Muscle layer of colon (tissue), 2 donors: ENCODE measurements around the gene CCDC188.

Experiments
- H3K27ac ChIP-seq: one replicate; pipeline ENCODE4 v1.7.0; 2013; ENCODE audit warnings: low read depth, mild to moderate bottlenecking, low read length, moderate library complexity
- H3K27me3 ChIP-seq, 2 donors: one replicate each; pipeline ENCODE4 v1.7.0; 2013; ENCODE audit warnings: low read length in 2 of 2, mild to moderate bottlenecking in 2 of 2; ENCODE audit not compliant: insufficient read depth in 2 of 2, control insufficient read depth in 1 of 2
- H3K36me3 ChIP-seq: one replicate; pipeline ENCODE4 v1.7.0; 2013; ENCODE audit warnings: mild to moderate bottlenecking, low read length; ENCODE audit not compliant: insufficient read depth
- H3K4me1 ChIP-seq: one replicate; pipeline ENCODE4 v1.7.0; 2013; ENCODE audit warnings: mild to moderate bottlenecking, low read length; ENCODE audit not compliant: insufficient read depth
- H3K4me3 ChIP-seq, 2 donors: one replicate each; pipeline ENCODE4 v1.7.0; 2013; ENCODE audit warnings: low read length in 2 of 2, low read depth in 1 of 2, mild to moderate bottlenecking in 1 of 2, moderate library complexity in 1 of 2
- H3K9ac ChIP-seq: one replicate; pipeline ENCODE4 v1.7.0; 2013; ENCODE audit warnings: low read length
- H3K9me3 ChIP-seq: one replicate; pipeline ENCODE4 v1.7.0; 2013; ENCODE audit warnings: mild to moderate bottlenecking, low read length
- donor health status: abdominal sarcoma.
- donor health status: Adenocarcinoma of cecum.

The CCDC188 gene

DNA sequence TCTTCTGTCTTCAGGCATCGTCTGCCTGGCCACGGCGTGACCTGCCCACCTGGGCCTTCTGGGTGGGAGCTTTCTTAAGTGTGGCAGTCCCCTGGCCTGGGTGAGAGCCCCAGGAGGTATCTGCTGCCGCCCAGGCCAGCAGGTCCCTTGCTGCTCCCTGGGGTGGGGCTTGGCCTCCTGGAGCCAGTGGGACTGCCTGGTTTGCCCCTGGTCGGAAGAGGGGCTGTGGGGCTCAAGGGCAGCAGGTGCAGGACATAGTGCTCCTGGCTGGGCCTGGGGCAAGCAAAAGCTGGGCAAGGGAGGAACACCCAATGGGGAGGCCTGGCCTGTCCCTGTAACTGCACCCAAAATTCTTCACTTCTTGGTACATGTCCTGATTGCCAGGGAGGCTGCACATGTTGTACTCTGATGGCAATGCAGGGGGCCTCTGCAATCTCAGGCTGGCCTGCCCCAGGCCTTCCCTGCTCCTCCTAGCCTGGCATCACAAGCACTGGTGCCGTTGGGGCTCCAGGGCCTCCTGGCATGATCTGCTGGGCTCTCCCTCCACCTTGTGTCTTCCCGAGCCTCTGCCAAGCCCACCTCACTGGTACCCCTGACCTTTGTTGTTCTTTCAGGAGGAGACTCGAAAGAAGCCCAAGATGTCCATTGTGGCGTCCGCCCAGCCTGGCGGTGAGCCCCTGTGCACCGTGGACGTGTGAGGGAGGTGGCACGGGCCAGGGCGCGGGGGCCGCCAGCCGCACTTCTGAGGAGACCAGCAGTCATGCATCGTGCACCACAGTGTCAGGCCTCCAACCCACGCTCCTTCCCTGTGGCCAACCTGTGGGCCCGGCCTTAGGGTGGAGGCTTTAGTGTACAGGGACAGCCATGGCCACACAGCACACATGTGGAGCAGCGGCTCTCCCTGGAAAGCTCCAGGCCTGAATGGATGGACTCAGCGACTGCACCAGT is 41.2 kb downstream of the CCDC188 start:
- no peaks in the 10 kb centered on the region for H3K27me3 ChIP-seq
- H3K4me3 ChIP-seq = no peak overlapping the region
- H3K9ac ChIP-seq = no peak overlapping the region
- peaks cover 83% of the 10 kb centered on the region for H3K36me3 ChIP-seq
- no peaks in the 10 kb centered on the region for H3K9me3 ChIP-seq
- H3K27ac ChIP-seq = no peak overlapping the region
- H3K4me1 ChIP-seq = no peaks in the 10 kb centered on the region

- Histone ChIP-seq H3K4me1 (no peaks in the 10 kb centered on the region), H3K36me3 (peaks cover 79% of the 10 kb centered on the region), H3K9ac (no peak overlapping the region), H3K27me3 (no peaks in the 10 kb centered on the region), H3K4me3 (no peak overlapping the region), H3K27ac (no peak overlapping the region), H3K9me3 (no peaks in the 10 kb centered on the region)
Measured at GRCh38 chr22:20108757-20109230, 42.1 kb downstream of the CCDC188 start.

DNA sequence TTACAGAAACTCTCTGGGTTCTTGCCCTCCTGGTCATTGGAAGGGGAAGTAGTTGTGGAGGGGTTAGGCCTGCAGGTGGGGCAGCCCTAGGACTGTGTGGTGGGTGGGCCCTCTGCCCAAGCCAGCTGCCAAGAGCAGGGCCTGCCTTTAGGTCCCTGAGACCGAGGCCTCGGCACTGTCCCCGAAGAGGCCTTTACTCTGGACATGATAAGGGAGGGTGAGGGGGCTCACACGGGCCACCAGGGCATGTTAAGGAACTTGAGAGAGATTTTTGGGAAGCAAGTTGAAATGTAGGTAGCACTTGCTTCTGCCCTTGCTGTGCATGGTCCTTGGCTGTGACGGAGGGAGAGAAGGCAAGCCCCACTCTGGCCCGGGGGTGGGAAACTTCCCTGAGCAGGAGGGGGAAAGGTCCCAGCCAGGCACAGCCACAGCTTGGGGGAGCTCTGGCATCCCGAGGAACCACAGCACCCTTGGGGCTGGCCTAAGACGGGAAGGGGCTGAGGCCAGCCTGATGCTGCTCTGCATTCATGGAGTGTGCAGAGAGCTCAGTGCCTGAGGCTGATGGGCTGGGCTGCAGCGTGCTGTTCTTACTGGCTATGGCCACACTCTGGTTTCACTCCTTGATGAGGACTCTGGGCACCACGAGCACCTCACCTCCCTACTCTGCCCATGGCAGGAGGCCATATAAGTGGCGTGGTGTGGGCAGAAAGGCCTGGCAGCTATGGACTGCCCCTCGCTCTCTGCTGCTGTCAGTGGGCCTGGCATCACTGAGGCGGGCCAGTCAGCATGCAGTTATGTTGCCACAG is 42.7 kb downstream of the CCDC188 start:
- Histone ChIP-seq H3K9me3 (no peaks in the 10 kb centered on the region), H3K36me3 (peaks cover 73% of the 10 kb centered on the region)

GRCh38 chr22:20107471-20107901 is 43.4 kb downstream of the CCDC188 start:
- Histone ChIP-seq H3K9ac (no peak overlapping the region), H3K4me3 (no peak overlapping the region), H3K27ac (no peak overlapping the region), H3K27me3 (no peaks in the 10 kb centered on the region), H3K9me3 (no peaks in the 10 kb centered on the region), H3K4me1 (no peaks in the 10 kb centered on the region), H3K36me3 (peaks cover 70% of the 10 kb centered on the region)

More for the DNA sequence above, 42.7 kb downstream of the CCDC188 start:
- H3K4me1 ChIP-seq = no peaks in the 10 kb centered on the region
- H3K9ac ChIP-seq = no peak overlapping the region
- no peaks in the 10 kb centered on the region for H3K27me3 ChIP-seq
- H3K4me3 ChIP-seq = no peak overlapping the region
- no peak overlapping the region for H3K27ac ChIP-seq

GRCh38 chr22:20106849-20107237 is 44.0 kb downstream of the CCDC188 start:
- Histone ChIP-seq H3K27ac (no peak overlapping the region), H3K9ac (no peak overlapping the region), H3K27me3 (no peaks in the 10 kb centered on the region), H3K4me1 (no peaks in the 10 kb centered on the region), H3K9me3 (no peaks in the 10 kb centered on the region), H3K4me3 (no peak overlapping the region), H3K36me3 (peaks cover 67% of the 10 kb centered on the region)

DNA sequence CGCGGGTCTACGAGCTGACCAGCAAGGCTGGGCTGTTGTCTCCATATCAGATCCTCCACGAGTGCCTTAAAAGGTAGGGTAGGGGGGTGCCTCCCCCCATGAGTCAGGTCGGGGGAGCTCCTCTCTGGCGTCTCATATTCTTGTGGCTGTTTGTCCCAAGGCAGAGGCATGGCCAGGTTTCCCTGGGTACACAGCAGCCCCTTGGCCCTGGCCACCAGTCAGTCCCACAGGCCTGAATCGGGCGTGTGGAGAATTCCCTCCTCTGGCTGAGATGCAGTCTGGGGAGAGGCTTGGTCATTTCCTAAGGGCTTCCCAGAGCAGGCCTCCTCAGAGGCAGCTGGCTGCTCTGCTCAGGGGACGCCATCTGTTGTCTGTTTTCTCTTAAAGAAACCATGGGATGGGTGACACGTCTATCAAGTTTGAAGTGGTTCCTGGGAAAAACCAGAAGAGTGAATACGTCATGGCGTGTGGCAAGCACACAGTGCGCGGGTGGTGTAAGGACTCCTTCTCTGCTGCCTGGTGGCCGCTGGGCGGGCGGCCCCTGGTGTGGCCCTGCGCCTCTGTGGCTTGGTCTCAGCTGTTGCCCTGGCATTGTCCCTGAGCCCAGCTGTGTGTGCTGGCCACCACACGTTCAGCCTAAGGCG is 44.5 kb downstream of the CCDC188 start:
- H3K4me1 ChIP-seq = no peaks in the 10 kb centered on the region
- H3K9ac ChIP-seq = no peak overlapping the region
- no peak overlapping the region for H3K27ac ChIP-seq
- no peaks in the 10 kb centered on the region for H3K27me3 ChIP-seq
- H3K9me3 ChIP-seq = no peaks in the 10 kb centered on the region
- no peak overlapping the region for H3K4me3 ChIP-seq
- peaks cover 65% of the 10 kb centered on the region for H3K36me3 ChIP-seq

GRCh38 chr22:20105456-20106204 is 45.2 kb downstream of the CCDC188 start:
- H3K9me3 ChIP-seq = no peaks in the 10 kb centered on the region
- no peaks in the 10 kb centered on the region for H3K27me3 ChIP-seq
- no peaks in the 10 kb centered on the region for H3K4me1 ChIP-seq
- H3K4me3 ChIP-seq = no peak overlapping the region
- no peak overlapping the region for H3K9ac ChIP-seq
- no peak overlapping the region for H3K27ac ChIP-seq
- peaks cover 64% of the 10 kb centered on the region for H3K36me3 ChIP-seq

DNA sequence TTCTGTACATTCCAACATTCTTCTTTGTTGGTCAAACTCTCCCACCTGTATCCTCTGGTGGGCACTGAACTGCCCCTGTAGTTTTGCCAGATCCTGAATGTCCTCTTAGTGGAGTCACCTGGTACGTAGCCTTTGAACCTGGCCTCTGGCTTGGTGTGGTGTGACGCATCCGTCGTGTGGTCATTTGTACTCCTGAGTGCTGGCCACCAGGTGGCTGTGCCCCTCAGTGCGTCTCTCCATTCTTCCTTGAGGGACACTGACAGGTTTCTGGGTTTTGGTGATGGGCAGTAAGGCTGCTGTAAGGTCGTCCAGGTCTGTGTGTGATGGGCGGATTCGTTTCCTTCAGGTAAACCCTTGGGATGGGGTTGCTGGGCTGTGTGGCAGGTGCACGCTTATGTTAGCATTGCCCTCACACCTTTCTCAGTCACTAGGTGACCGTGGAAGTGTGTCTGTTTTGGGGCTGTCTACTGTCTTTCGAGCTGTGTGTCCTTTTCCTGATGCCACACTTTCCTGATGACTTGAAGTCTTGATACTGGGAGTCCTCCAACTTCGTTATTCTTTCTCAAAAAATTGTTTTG is 48.6 kb downstream of the CCDC188 start:
- Histone ChIP-seq H3K9ac (no peak overlapping the region), H3K4me3 (no peak overlapping the region), H3K9me3 (no peaks in the 10 kb centered on the region), H3K27me3 (no peaks in the 10 kb centered on the region), H3K4me1 (no peaks in the 10 kb centered on the region), H3K27ac (no peak overlapping the region), H3K36me3 (peaks cover 70% of the 10 kb centered on the region)

DNA sequence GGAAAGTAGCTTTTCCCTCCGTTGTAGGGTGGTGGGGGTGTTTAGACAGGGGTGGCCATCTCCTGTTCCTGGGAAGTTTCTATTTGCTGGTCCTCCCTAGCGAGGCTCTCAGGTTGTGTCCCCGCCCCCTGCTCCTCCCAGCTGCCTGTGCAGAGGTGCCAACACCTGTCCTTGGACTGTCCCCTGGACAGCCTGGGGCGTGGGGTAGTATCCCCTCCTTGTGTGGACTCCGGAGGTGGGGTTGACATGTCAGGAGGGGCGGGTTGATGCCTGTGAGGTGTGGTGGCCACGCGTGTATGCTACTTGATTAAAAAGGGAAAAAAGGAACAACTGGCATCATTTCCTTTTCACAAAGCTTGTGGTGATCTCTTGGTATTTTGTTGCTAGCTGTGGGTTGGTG is 49.2 kb downstream of the CCDC188 start:
- no peaks in the 10 kb centered on the region for H3K27me3 ChIP-seq
- H3K9ac ChIP-seq = no peak overlapping the region
- H3K27ac ChIP-seq = no peak overlapping the region
- peaks cover 70% of the 10 kb centered on the region for H3K36me3 ChIP-seq
- H3K4me3 ChIP-seq = no peak overlapping the region
- H3K9me3 ChIP-seq = no peaks in the 10 kb centered on the region
- H3K4me1 ChIP-seq = no peaks in the 10 kb centered on the region

- no peak overlapping the region for H3K9ac ChIP-seq
- H3K36me3 ChIP-seq = peaks cover 70% of the 10 kb centered on the region
- no peaks in the 10 kb centered on the region for H3K27me3 ChIP-seq
- no peak overlapping the region for H3K27ac ChIP-seq
- H3K4me3 ChIP-seq = no peak overlapping the region
- no peaks in the 10 kb centered on the region for H3K9me3 ChIP-seq
- H3K4me1 ChIP-seq = no peaks in the 10 kb centered on the region
Measured at GRCh38 chr22:20099099-20099711, 51.6 kb downstream of the CCDC188 start.
